Tongue (tissue), 2 donors: Measurements from ENCODE around the gene OR6C65. TPM values are rescaled to one million over a fixed set of nuclear protein-coding genes. Genes with fewer than 3 reads are reported as not detected.
A peak's percentile ranks its signal among the peaks of the same experiment; 100 is the strongest.

Experiments
- DNase-seq: peaks from one replicate; pipeline ENCODE4 v3.0.0-alpha.2; 2015
- total RNA-seq: library from RNA; depleted of rRNA; stranded (reverse); fragments of >200 nt; gene quantifications from one replicate; pipeline ENCODE4 v1.2.3, GENCODE V29; 2014

OR6C65 gene
- total RNA-seq, 1 donor from 2014 or later: not detected

DNA sequence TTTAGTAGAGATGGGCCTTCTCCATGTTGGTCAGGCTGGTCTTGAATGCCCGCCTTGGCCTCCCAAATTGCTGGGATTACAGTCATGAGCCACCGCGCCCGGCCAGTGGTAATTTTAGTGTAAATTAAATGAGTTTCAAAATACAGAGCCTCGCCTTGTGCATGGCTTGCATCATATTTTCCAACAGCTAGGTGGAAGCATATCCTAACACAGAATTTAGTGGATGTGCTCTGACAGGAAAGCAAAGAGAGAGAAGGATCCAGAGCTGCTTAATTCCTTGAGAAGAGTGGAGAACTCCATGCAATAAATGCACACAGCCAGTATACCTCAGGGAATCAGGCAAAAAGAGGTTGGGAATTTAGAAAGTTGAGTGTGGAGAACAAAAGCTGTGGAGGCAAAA lies 46.0 kb downstream of the OR6C65 start:
- peak; percentile 7 for DNase-seq

DNA sequence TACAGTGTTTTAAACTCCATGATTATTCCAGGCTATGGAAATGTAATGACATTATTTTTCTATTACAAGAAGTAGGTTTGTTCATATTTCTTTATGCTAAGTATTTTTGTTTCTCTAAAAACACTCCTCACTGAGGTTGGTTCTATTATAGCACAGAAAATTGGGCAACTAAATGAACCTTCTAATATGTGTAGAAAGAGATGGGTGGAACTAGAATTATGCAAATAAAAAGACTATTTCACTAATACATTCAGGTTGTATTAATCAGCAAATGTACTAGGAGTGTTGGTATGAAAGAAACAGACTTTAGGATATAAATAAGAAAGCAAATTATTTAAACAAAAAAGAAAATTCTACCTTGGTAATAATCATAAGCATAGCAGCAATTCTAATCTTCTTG lies 48.5 kb downstream of the OR6C65 start:
- DNase-seq: no peak

Other genes starting within 250 kb of the OR6C65 start
- not detected for gene OR10A7, start 179.5 kb upstream of the OR6C65 start, total RNA-seq
- gene OR6C74, start 155.9 kb upstream of the OR6C65 start, total RNA-seq: not detected
- not detected for gene OR6C6, start 104.0 kb upstream of the OR6C65 start, total RNA-seq
- not detected for gene OR6C1, start 86.2 kb upstream of the OR6C65 start, total RNA-seq
- gene OR6C3, start 69.8 kb upstream of the OR6C65 start, total RNA-seq: not detected
- gene OR6C75, start 37.6 kb upstream of the OR6C65 start, total RNA-seq: not detected
- gene OR6C76, start 25.7 kb downstream of the OR6C65 start, total RNA-seq: not detected
- not detected for gene OR6C2, start 43.5 kb downstream of the OR6C65 start, total RNA-seq
- gene OR6C70, start 69.6 kb downstream of the OR6C65 start, total RNA-seq: not detected
- gene OR6C68, start 91.8 kb downstream of the OR6C65 start, total RNA-seq: not detected
- not detected for gene OR6C4, start 149.1 kb downstream of the OR6C65 start, total RNA-seq
- not detected for gene OR2AP1, start 171.9 kb downstream of the OR6C65 start, total RNA-seq
- gene OR10P1, start 236.4 kb downstream of the OR6C65 start, total RNA-seq: not detected